ENCODE results near the gene ZNF593. TPM values are rescaled to one million over a fixed set of nuclear protein-coding genes. Genes with fewer than 3 reads are reported as not detected.

The ZNF593 gene
- polyA plus RNA-seq, 2 of the 4 experiments (the other 2 are of a cell fraction), result 27.2 to 45.4 TPM

GRCh38 chr1:26125946-26126320 lies 43.8 kb upstream of the ZNF593 start (continued):
- no peak for TF ChIP-seq RNF2 (IDR thresholded peaks at IDR 0.05; ENCODE audit: borderline replicate concordance, low read depth)
- TF ChIP-seq FOSB (CRISPR knock-in tag; IDR thresholded peaks at IDR 0.05), result no peak
- no peak for TF ChIP-seq CHD2 (IDR thresholded peaks at IDR 0.05; ENCODE audit: low read length, partially characterized antibody)
- no peak for TF ChIP-seq EHMT2 (IDR thresholded peaks at IDR 0.05; ENCODE audit: low read depth)
- no peak for TF ChIP-seq POLR2AphosphoS2 (conservative IDR thresholded peaks at IDR 0.05; ENCODE audit: low read length)
- TF ChIP-seq CEBPB (IDR thresholded peaks at IDR 0.05), result no peak
- no peak for TF ChIP-seq EHF (CRISPR knock-in tag; IDR thresholded peaks at IDR 0.05)
- no peak for TF ChIP-seq HOXB13 (CRISPR knock-in tag; IDR thresholded peaks at IDR 0.05; ENCODE audit: low read depth)

- peak in 1 of 2 experiments; percentile 25 for DNase-seq (ENCODE audit: low read depth in 1 of 2, low spot score in 1 of 2)
Measured at GRCh38 chr1:26126321-26127084, 43.2 kb upstream of the ZNF593 start.

More at GRCh38 chr1:26126321-26127084, 43.2 kb upstream of the ZNF593 start:
- peaks cover 39% of the 10 kb centered on the region for H3K4me1 ChIP-seq
- peak overlapping the region; percentile 0; the same call in 1 of the 3 replicates for H3K4me2 ChIP-seq
- FAIRE-seq (no peak), ATAC-seq (no peak)
- H3K27ac ChIP-seq, result no peak overlapping the region
- H3K9me3 ChIP-seq, result no peaks in the 10 kb centered on the region
- H3K4me3 ChIP-seq, result no peak overlapping the region
- ChIA-PET CTCF (interaction anchor here (0.6 to 7.1 kb wide), 11 partner anchors 11 to 224 kb away, joined by 3 to 46 read pairs (median 4); no protein-coding TSS in a partner anchor), POLR2A (interaction anchor here (1.3 kb wide), 1 partner anchor 15 kb away, joined by 3 read pairs; the partner anchor contains the start of gene PDIK1L)
- no peak for TF ChIP-seq HES2 (IDR thresholded peaks at IDR 0.05)
- no peak for TF ChIP-seq HEYL (CRISPR knock-in tag; IDR thresholded peaks at IDR 0.05)
- TF ChIP-seq EHF (CRISPR knock-in tag; IDR thresholded peaks at IDR 0.05), result no peak
- no peak for TF ChIP-seq SREBF2 (IDR thresholded peaks at IDR 0.05)
- TF ChIP-seq MAZ (IDR thresholded peaks at IDR 0.05; ENCODE audit: borderline replicate concordance, low read depth, low read length), result no peak
- no peak for TF ChIP-seq REST (IDR thresholded peaks at IDR 0.05)
- TF ChIP-seq ELK1 (IDR thresholded peaks at IDR 0.05; ENCODE audit: low read depth, low read length), result no peak
- no peak for TF ChIP-seq RCOR1 (IDR thresholded peaks at IDR 0.05; ENCODE audit: low read depth, low read length)
- no peak for TF ChIP-seq HDAC2 (IDR thresholded peaks at IDR 0.05)
- TF ChIP-seq TP53 (CRISPR knock-in tag; IDR thresholded peaks at IDR 0.05), result no peak
- no peak for TF ChIP-seq PBX3 (IDR thresholded peaks at IDR 0.05)
- TF ChIP-seq ZSCAN20 (CRISPR knock-in tag; IDR thresholded peaks at IDR 0.05), result no peak
- WGBS (ENCODE audit: missing lambda C conversion rate), result 66% methylated on average over 9 of the region's 9 CpGs
